A549 (cell line): Measurements from ENCODE around the gene GRIK5. TPM values are rescaled to one million over a fixed set of nuclear protein-coding genes. Genes with fewer than 3 reads are reported as not detected.

Source experiments
- ATAC-seq, 2 experiments: fragments of 200-7000 bp in 1 of 2; fragments of >200 bp in 1 of 2; cut with Nextera tagmentation in 1 of 2; cut with Tn5 transposase in 1 of 2; 3 replicates each; pipeline versions ENCODE4 v1.8.0 to v1.9.1; 2018 to 2020; ENCODE audit warnings: mild to moderate bottlenecking in 1 of 2, moderate library complexity in 1 of 2
- CTCF ChIA-PET: fragments of 300-600 bp; sonication (Branson Sonifier 250); formaldehyde crosslinking; extraction: SDS; loops from one replicate; lab custom pipeline; 2021; ENCODE audit warnings: antibody characterized with exemption, inconsistent platforms; lab: Yijun Ruan, JAX
- POLR2A ChIA-PET: fragments of 350-600 bp; formaldehyde crosslinking; extraction: SDS; loops from one replicate; lab custom pipeline; 2021; ENCODE audit warnings: antibody characterized with exemption, inconsistent platforms; lab: Yijun Ruan, JAX
- DNase-seq, 2 experiments: peaks; one replicate each; pipeline versions ENCODE4 v3.0.0 to v3.0.0-alpha.2; 2011 to 2016; ENCODE audit warnings: low read depth in 1 of 2, low spot score in 1 of 2
- FAIRE-seq: peaks from 2 replicates; lab custom pipeline; 2011; peaks lifted over from hg19 to GRCh38; lab: Jason Lieb, UNC
- H3K27ac ChIP-seq, 2 experiments: fragments of >200 bp; sonication (Bioruptor Twin); formaldehyde crosslinking; 3 replicates each; pipeline ENCODE4 v1.5.1; 2016 to 2017
- H3K4me1 ChIP-seq: fragments of >200 bp; sonication (Bioruptor Twin); formaldehyde crosslinking; 3 replicates; pipeline ENCODE4 v1.6.1; 2016
- H3K4me2 ChIP-seq: fragments of >200 bp; sonication (Bioruptor Twin); formaldehyde crosslinking; 3 replicates; pipeline ENCODE4 v1.6.1; 2016
- H3K4me3 ChIP-seq: fragments of >200 bp; sonication (Bioruptor Twin); formaldehyde crosslinking; 3 replicates; pipeline ENCODE4 v1.5.1; 2016
- H3K9me3 ChIP-seq: fragments of >200 bp; sonication (Bioruptor Twin); formaldehyde crosslinking; 3 replicates; pipeline ENCODE4 v1.6.1; 2016
- BHLHE40 ChIP-seq: IDR thresholded peaks from 2 replicates; pipeline ENCODE4 v1.6.1; 2012; ENCODE audit warnings: low read depth, low read length, inconsistent platforms
- CHD2 ChIP-seq: fragments of 150-350 bp; IDR thresholded peaks from 2 replicates; pipeline ENCODE4 v1.6.1; 2014; ENCODE audit warnings: low read length; ENCODE audit not compliant: partially characterized antibody
- EHF ChIP-seq: fragments of 250-450 bp; sonication (Bioruptor Pico); IDR thresholded peaks from 2 replicates; pipeline ENCODE4 v1.5.0; 2020; ENCODE audit warnings: mild to moderate bottlenecking
- FOSB ChIP-seq: fragments of 250-450 bp; sonication (Bioruptor Pico); IDR thresholded peaks from 2 replicates; pipeline ENCODE4 v1.5.0; 2020; ENCODE audit warnings: mild to moderate bottlenecking, moderate library complexity
- FOXS1 ChIP-seq: fragments of 250-450 bp; sonication (Bioruptor Pico); IDR thresholded peaks from 2 replicates; pipeline ENCODE4 v1.5.0; 2020; ENCODE audit warnings: mild to moderate bottlenecking, moderate library complexity
- HOXA7 ChIP-seq: fragments of 250-450 bp; sonication (Bioruptor Pico); IDR thresholded peaks from 2 replicates; pipeline ENCODE4 v1.5.0; 2020; ENCODE audit warnings: mild to moderate bottlenecking, moderate library complexity
- HOXB5 ChIP-seq: fragments of 250-450 bp; sonication (Bioruptor Pico); IDR thresholded peaks from 2 replicates; pipeline ENCODE4 v1.5.0; 2020; ENCODE audit warnings: mild to moderate bottlenecking, moderate library complexity
- JUN ChIP-seq, 2 experiments: fragments of >200 bp; sonication (Bioruptor Twin); formaldehyde crosslinking; IDR thresholded peaks; 2 replicates in 1 of 2; 3 replicates in 1 of 2; pipeline ENCODE4 v1.6.1; 2016 to 2017
- KDM5A ChIP-seq: fragments of 200-600 bp; sonication (generic); IDR thresholded peaks from 2 replicates; pipeline ENCODE4 v1.6.1; 2016; ENCODE audit warnings: antibody characterized with exemption, mild to moderate bottlenecking
- MAFK ChIP-seq: fragments of 450-650 bp; IDR thresholded peaks from 2 replicates; pipeline ENCODE4 v1.6.1; 2014; ENCODE audit not compliant: partially characterized antibody
- NPAS2 ChIP-seq: fragments of 250-450 bp; sonication (Bioruptor Pico); IDR thresholded peaks from 2 replicates; pipeline ENCODE4 v1.8.0; 2022; ENCODE audit warnings: mild to moderate bottlenecking, moderate library complexity, borderline replicate concordance
- PHF8 ChIP-seq: fragments of 200-600 bp; sonication (generic); IDR thresholded peaks from 2 replicates; pipeline ENCODE4 v1.6.1; 2016; ENCODE audit warnings: low read depth, mild to moderate bottlenecking, antibody characterized with exemption, moderate library complexity, borderline replicate concordance
- POLR2A ChIP-seq: IDR thresholded peaks from 2 replicates; pipeline ENCODE4 v1.6.1; 2012; ENCODE audit warnings: mild to moderate bottlenecking, low read length
- POLR2AphosphoS2 ChIP-seq: conservative IDR thresholded peaks from 2 replicates; pipeline ENCODE4 v1.6.1; 2012; ENCODE audit warnings: low read length, improper control_type of control experiment, inconsistent platforms
- RARB ChIP-seq: fragments of 250-450 bp; sonication (Bioruptor Pico); IDR thresholded peaks from 2 replicates; pipeline ENCODE4 v1.8.0; 2021; ENCODE audit warnings: mild to moderate bottlenecking, moderate library complexity
- RNF2 ChIP-seq: fragments of 200-600 bp; sonication (generic); IDR thresholded peaks from 2 replicates; pipeline ENCODE4 v1.6.1; 2016; ENCODE audit warnings: low read depth, mild to moderate bottlenecking, antibody characterized with exemption, moderate library complexity, borderline replicate concordance
- SREBF2 ChIP-seq: fragments of 450-650 bp; IDR thresholded peaks from 2 replicates; pipeline ENCODE4 v1.6.1; 2014; ENCODE audit warnings: mild to moderate bottlenecking, moderate library complexity
- TFCP2L1 ChIP-seq: fragments of 250-450 bp; sonication (Bioruptor Pico); IDR thresholded peaks from 2 replicates; pipeline ENCODE4 v1.5.0; 2021; ENCODE audit warnings: mild to moderate bottlenecking
- WGBS: methylation state at CpG from one replicate; pipeline ENCODE4 v1.1.6; 2017; ENCODE audit errors: missing lambda C conversion rate; 5-methylcytosine and 5-hydroxymethylcytosine counted together
- polyA plus RNA-seq, 4 experiments: library from polyadenylated mRNA; depleted of rRNA in 3 of 4; stranded (reverse); fragments of >200 nt; fragmentation: RNase III in 1 of 4; extraction: RNeasy Plus Mini Kit Qiagen cat#74134 plus additional on column Dnase treatment in 1 of 4; gene quantifications; 2 replicates in 3 of 4; 3 replicates in 1 of 4; pipeline ENCODE4 v1.2.3, GENCODE V29; 2011 to 2017
- TF ChIP-seq, protein P1 (sequence below): fragments of >200 bp; sonication (Bioruptor Twin); formaldehyde crosslinking; IDR thresholded peaks from 3 replicates; pipeline ENCODE4 v1.6.1; 2016
- TF ChIP-seq, protein P2 (sequence below): fragments of >200 bp; sonication (Bioruptor Twin); formaldehyde crosslinking; IDR thresholded peaks from 2 replicates; pipeline ENCODE4 v1.6.1; 2016
- TF ChIP-seq, protein P3 (sequence below): fragments of 450-650 bp; IDR thresholded peaks from 2 replicates; pipeline ENCODE4 v1.6.1; 2014; ENCODE audit warnings: antibody characterized with exemption
- TF ChIP-seq, protein P4 (sequence below): IDR thresholded peaks from 2 replicates; pipeline ENCODE4 v1.6.1; 2012; ENCODE audit warnings: low read depth, borderline replicate concordance
- TF ChIP-seq, protein P5 (sequence below): IDR thresholded peaks from 2 replicates; pipeline ENCODE4 v1.6.1; 2012
- TF ChIP-seq, protein P6 (sequence below): fragments of 250-450 bp; sonication (Bioruptor Pico); IDR thresholded peaks from 2 replicates; pipeline ENCODE4 v1.5.0; 2020; ENCODE audit warnings: low read depth, mild to moderate bottlenecking, moderate library complexity

GRIK5 gene
- polyA plus RNA-seq, 2 of the 4 experiments (the other 2 are of a cell fraction), result 0.22 to 0.54 TPM

DNA sequence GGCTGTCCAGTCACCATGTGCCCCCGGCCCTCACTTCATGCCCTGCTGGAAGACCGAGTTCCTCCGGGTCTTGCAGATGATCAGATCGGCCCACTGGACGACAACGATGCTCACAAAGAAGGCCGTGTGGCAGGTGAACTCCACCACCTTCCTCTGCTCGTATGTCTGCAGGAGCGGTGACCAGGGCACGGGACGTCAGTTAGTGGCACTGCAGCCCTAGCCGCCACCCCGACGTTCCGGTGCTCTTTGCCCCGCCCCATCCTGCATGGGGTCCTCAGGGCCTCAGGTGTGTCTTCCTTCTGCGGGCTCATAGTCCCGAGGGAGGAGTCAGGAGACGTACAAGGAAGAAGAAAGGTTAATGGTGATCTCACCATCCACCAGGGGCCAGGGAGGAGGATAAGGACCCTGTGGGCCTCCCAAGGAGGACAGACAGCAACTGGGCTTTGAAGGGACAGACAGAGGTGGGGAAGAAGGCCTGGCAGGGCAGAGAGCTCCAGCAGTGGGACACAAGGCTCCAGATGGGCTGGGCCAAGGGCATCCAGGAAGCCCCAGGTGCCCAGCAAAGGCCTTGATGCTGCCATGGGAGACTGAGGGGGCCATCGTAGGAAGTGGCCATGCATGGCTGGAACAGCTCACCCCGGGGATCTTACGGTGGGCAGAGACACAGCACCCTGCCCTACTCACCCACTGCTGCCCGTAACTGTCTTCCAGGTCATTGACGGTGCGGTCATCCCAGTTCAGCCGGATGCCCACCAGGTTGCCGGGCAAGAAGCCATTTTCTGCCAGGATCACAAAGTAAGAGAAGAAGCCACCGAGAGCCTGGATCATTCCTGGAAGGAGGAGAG is 101.0 kb downstream of the GRIK5 start:
- 64% methylated on average over 28 of the region's 28 CpGs for WGBS
- H3K27ac ChIP-seq, result no peak overlapping the region
- TF ChIP-seq, protein P1, sequence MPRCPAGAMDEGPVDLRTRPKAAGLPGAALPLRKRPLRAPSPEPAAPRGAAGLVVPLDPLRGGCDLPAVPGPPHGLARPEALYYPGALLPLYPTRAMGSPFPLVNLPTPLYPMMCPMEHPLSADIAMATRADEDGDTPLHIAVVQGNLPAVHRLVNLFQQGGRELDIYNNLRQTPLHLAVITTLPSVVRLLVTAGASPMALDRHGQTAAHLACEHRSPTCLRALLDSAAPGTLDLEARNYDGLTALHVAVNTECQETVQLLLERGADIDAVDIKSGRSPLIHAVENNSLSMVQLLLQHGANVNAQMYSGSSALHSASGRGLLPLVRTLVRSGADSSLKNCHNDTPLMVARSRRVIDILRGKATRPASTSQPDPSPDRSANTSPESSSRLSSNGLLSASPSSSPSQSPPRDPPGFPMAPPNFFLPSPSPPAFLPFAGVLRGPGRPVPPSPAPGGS, result no peak
- TF ChIP-seq, protein P2, sequence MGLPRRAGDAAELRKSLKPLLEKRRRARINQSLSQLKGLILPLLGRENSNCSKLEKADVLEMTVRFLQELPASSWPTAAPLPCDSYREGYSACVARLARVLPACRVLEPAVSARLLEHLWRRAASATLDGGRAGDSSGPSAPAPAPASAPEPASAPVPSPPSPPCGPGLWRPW, result no peak
- TF ChIP-seq, protein P3, sequence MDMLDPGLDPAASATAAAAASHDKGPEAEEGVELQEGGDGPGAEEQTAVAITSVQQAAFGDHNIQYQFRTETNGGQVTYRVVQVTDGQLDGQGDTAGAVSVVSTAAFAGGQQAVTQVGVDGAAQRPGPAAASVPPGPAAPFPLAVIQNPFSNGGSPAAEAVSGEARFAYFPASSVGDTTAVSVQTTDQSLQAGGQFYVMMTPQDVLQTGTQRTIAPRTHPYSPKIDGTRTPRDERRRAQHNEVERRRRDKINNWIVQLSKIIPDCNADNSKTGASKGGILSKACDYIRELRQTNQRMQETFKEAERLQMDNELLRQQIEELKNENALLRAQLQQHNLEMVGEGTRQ, result no peak
- TF ChIP-seq RARB, result no peak
- TF ChIP-seq, protein P4, sequence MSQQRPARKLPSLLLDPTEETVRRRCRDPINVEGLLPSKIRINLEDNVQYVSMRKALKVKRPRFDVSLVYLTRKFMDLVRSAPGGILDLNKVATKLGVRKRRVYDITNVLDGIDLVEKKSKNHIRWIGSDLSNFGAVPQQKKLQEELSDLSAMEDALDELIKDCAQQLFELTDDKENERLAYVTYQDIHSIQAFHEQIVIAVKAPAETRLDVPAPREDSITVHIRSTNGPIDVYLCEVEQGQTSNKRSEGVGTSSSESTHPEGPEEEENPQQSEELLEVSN, result no peak
- TF ChIP-seq MAFK, result no peak
- TF ChIP-seq POLR2A, result no peak
- TF ChIP-seq BHLHE40, result no peak
- FAIRE-seq, result no peak
- CTCF ChIA-PET, result interaction anchor here (0.8 to 1.4 kb wide), 5 partner anchors 10 to 66 kb away, joined by 3 to 4 read pairs (median 3); partner anchors contain the start of gene RABAC1
- 0 out of 6 replicates have a peak, but pooled peaks of 1 of the 2 experiments have one; percentile 3 for ATAC-seq
- POLR2A ChIA-PET, result no interaction called here
- H3K4me1 ChIP-seq, result no peaks in the 10 kb centered on the region
- no peak for DNase-seq
- no peak overlapping the region for H3K4me3 ChIP-seq
- no peak overlapping the region for H3K4me2 ChIP-seq
- H3K9me3 ChIP-seq, result no peaks in the 10 kb centered on the region

DNA sequence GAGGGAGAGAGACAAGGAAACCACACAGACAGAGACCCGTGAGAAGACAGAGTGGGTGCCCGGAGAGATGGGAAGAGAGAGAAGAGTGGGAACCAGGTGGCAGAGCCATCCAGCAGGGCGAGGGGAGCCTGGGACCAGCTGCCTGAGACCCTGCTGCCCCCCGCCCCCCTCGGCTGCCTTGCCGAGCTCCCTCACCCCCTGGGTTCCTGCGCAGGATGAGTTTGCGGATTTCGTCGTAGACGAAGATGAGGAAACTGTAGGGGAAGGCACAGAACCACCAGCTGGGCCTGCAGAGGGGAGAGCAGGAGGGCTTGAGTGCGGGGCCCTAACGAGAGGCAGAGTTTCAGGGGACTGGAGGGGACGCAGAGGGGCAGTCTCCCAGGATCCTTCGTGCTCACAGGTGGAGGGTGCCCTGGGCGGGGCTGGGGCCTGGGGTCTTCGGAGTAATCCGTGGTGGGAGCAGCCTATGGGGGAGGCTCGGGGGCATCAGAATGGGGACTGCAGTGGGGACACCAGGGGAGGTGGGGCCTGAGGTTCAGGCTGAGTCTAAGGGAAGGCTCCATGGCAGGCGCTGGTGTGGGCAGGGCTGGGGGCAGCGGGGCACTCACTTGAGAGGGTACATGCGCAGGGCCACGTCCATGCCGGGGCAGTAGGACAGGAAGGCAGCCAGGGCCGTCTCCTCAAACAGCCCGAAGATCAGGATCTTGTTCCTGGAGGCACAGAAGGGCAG is 102.8 kb downstream of the GRIK5 start:
- H3K4me2 ChIP-seq, result no peak overlapping the region
- DNase-seq (no peak), FAIRE-seq (no peak)
- H3K9me3 ChIP-seq, result no peaks in the 10 kb centered on the region
- CTCF ChIA-PET, result interaction anchor here (1.1 to 2.4 kb wide), 2 partner anchors 10 to 14 kb away, joined by 4 to 10 read pairs; no protein-coding TSS in a partner anchor
- TF ChIP-seq RNF2 (no peak), KDM5A (no peak), CHD2 (no peak), EHF (CRISPR knock-in tag) (no peak), POLR2AphosphoS2 (no peak), PHF8 (no peak), HOXA7 (CRISPR knock-in tag) (no peak), SREBF2 (no peak), HOXB5 (CRISPR knock-in tag) (no peak), FOXS1 (CRISPR knock-in tag) (no peak), NPAS2 (CRISPR knock-in tag) (no peak), FOSB (no peak), TFCP2L1 (CRISPR knock-in tag) (no peak), JUN (IDR thresholded peaks at IDR 0.05) (no peak)
- TF ChIP-seq, protein P5, sequence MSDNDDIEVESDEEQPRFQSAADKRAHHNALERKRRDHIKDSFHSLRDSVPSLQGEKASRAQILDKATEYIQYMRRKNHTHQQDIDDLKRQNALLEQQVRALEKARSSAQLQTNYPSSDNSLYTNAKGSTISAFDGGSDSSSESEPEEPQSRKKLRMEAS, result no peak
- TF ChIP-seq, protein P4, result no peak
- TF ChIP-seq, protein P3, result no peak
- TF ChIP-seq, protein P6, sequence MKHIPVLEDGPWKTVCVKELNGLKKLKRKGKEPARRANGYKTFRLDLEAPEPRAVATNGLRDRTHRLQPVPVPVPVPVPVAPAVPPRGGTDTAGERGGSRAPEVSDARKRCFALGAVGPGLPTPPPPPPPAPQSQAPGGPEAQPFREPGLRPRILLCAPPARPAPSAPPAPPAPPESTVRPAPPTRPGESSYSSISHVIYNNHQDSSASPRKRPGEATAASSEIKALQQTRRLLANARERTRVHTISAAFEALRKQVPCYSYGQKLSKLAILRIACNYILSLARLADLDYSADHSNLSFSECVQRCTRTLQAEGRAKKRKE (CRISPR knock-in tag), result no peak
- TF ChIP-seq, all 56 proteins: peak for 0
- 65% methylated on average over 26 of the region's 26 CpGs for WGBS
- no peak overlapping the region for H3K4me3 ChIP-seq
- H3K27ac ChIP-seq, result no peak overlapping the region
- POLR2A ChIA-PET, result no interaction called here
- H3K4me1 ChIP-seq, result no peaks in the 10 kb centered on the region
- peak; percentile 12 to 31; a peak in 4 of 6 replicates for ATAC-seq
